Neural cell (in vitro differentiated cells): ENCODE measurements around the gene MARCHF4.

ENCODE experiments used
- EP300 ChIP-seq: fragments of 450-650 bp; conservative IDR thresholded peaks from 2 replicates; pipeline ENCODE4 v1.6.1; 2014; ENCODE audit warnings: antibody characterized with exemption, mild to moderate bottlenecking, moderate library complexity; ENCODE audit not compliant: poor library complexity, severe bottlenecking
- EZH2 ChIP-seq: fragments of 200-600, 300-800 bp; shearing (Covaris generic), sonication (generic); IDR thresholded peaks from 2 replicates; pipeline ENCODE4 v1.6.1; 2014; ENCODE audit warnings: antibody characterized with exemption, low read length, borderline replicate concordance, mild to moderate bottlenecking; ENCODE audit not compliant: insufficient read depth, poor library complexity, severe bottlenecking
- MXI1 ChIP-seq: fragments of 450-650 bp; conservative IDR thresholded peaks from 2 replicates; pipeline ENCODE4 v1.6.1; 2014; ENCODE audit warnings: antibody characterized with exemption, mild to moderate bottlenecking; ENCODE audit not compliant: poor library complexity, severe bottlenecking
- POLR2AphosphoS5 ChIP-seq: IDR thresholded peaks from 2 replicates; pipeline ENCODE4 v1.6.1; 2012
- RAD21 ChIP-seq: fragments of 450-650 bp; conservative IDR thresholded peaks from 2 replicates; pipeline ENCODE4 v1.6.1; 2014; ENCODE audit warnings: antibody characterized with exemption, mild to moderate bottlenecking, moderate library complexity
- SMC3 ChIP-seq: fragments of 450-650 bp; conservative IDR thresholded peaks from 2 replicates; pipeline ENCODE4 v1.6.1; 2014; ENCODE audit warnings: antibody characterized with exemption, mild to moderate bottlenecking, moderate library complexity; ENCODE audit not compliant: poor library complexity
- TAF1 ChIP-seq: IDR thresholded peaks from 2 replicates; pipeline ENCODE4 v1.6.1; 2012; ENCODE audit warnings: low read depth
- TF ChIP-seq, protein P1 (sequence below): fragments of 450-650 bp; IDR thresholded peaks from 2 replicates; pipeline ENCODE4 v1.5.1; 2014; ENCODE audit warnings: antibody characterized with exemption, mild to moderate bottlenecking, moderate library complexity; ENCODE audit not compliant: poor library complexity, severe bottlenecking
- TF ChIP-seq, protein P2 (sequence below): IDR thresholded peaks from 2 replicates; pipeline ENCODE4 v1.6.1; 2012; ENCODE audit warnings: borderline replicate concordance

DNA sequence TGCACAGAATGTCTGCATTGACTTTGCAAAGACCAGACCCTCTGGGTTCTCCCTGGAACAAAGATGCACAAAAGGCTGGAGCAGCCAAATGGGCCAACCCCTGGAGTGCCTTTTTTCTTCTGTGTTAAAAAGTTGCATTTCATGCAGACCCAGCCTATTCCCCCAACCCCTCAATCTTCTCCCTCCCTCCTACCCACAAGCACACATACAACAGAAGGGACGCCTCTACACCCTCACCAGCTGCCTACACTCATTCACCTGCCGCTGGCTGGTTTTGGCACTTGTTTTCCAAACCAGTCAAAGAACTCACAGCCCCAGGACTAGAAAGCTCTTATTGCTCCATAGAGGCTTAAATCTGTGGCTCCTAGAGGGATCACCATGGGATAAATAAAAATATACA lies 16.6 kb downstream of the MARCHF4 start:
- TF ChIP-seq MXI1 (no peak), SMC3 (no peak), POLR2AphosphoS5 (no peak), TAF1 (no peak), EP300 (no peak), EZH2 (no peak), RAD21 (no peak)
- TF ChIP-seq, protein P1, sequence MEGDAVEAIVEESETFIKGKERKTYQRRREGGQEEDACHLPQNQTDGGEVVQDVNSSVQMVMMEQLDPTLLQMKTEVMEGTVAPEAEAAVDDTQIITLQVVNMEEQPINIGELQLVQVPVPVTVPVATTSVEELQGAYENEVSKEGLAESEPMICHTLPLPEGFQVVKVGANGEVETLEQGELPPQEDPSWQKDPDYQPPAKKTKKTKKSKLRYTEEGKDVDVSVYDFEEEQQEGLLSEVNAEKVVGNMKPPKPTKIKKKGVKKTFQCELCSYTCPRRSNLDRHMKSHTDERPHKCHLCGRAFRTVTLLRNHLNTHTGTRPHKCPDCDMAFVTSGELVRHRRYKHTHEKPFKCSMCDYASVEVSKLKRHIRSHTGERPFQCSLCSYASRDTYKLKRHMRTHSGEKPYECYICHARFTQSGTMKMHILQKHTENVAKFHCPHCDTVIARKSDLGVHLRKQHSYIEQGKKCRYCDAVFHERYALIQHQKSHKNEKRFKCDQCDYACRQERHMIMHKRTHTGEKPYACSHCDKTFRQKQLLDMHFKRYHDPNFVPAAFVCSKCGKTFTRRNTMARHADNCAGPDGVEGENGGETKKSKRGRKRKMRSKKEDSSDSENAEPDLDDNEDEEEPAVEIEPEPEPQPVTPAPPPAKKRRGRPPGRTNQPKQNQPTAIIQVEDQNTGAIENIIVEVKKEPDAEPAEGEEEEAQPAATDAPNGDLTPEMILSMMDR, result no peak
- TF ChIP-seq, protein P2, sequence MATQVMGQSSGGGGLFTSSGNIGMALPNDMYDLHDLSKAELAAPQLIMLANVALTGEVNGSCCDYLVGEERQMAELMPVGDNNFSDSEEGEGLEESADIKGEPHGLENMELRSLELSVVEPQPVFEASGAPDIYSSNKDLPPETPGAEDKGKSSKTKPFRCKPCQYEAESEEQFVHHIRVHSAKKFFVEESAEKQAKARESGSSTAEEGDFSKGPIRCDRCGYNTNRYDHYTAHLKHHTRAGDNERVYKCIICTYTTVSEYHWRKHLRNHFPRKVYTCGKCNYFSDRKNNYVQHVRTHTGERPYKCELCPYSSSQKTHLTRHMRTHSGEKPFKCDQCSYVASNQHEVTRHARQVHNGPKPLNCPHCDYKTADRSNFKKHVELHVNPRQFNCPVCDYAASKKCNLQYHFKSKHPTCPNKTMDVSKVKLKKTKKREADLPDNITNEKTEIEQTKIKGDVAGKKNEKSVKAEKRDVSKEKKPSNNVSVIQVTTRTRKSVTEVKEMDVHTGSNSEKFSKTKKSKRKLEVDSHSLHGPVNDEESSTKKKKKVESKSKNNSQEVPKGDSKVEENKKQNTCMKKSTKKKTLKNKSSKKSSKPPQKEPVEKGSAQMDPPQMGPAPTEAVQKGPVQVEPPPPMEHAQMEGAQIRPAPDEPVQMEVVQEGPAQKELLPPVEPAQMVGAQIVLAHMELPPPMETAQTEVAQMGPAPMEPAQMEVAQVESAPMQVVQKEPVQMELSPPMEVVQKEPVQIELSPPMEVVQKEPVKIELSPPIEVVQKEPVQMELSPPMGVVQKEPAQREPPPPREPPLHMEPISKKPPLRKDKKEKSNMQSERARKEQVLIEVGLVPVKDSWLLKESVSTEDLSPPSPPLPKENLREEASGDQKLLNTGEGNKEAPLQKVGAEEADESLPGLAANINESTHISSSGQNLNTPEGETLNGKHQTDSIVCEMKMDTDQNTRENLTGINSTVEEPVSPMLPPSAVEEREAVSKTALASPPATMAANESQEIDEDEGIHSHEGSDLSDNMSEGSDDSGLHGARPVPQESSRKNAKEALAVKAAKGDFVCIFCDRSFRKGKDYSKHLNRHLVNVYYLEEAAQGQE, result no peak
